Karpas-422 (cell line): ENCODE measurements around the gene TNNI3. TPM values are rescaled to one million over a fixed set of nuclear protein-coding genes. Genes with fewer than 3 reads are reported as not detected.

Experiments used
- DNase-seq: peaks from one replicate; pipeline ENCODE4 v3.0.0-alpha.2; 2015
- H2AFZ ChIP-seq: fragments of 200-600 bp; sonication (generic); 2 replicates; pipeline ENCODE4 v1.6.1; 2014; ENCODE audit warnings: antibody characterized with exemption, low read length, mixed read lengths
- H3K27ac ChIP-seq: fragments of 200-600 bp; sonication (generic); 2 replicates; pipeline ENCODE4 v1.5.1; 2014; ENCODE audit warnings: mild to moderate bottlenecking, low read length, moderate library complexity
- H3K27me3 ChIP-seq: fragments of 200-600 bp; sonication (generic); 2 replicates; pipeline ENCODE4 v1.6.1; 2014; ENCODE audit warnings: low read length, mixed read lengths
- H3K36me3 ChIP-seq: fragments of 200-600 bp; sonication (generic); 2 replicates; pipeline ENCODE4 v1.6.1; 2014; ENCODE audit warnings: low read length, mixed read lengths; ENCODE audit not compliant: insufficient read depth
- H3K4me1 ChIP-seq: fragments of 200-600 bp; sonication (generic); 2 replicates; pipeline ENCODE4 v1.6.1; 2014; ENCODE audit warnings: mild to moderate bottlenecking, low read length, mixed read lengths
- H3K4me2 ChIP-seq: fragments of 200-600 bp; sonication (generic); 2 replicates; pipeline ENCODE4 v1.6.1; 2014; ENCODE audit warnings: low read length, low read depth, mild to moderate bottlenecking; ENCODE audit not compliant: poor library complexity, severe bottlenecking
- H3K4me3 ChIP-seq: fragments of 200-600 bp; sonication (generic); 2 replicates; pipeline ENCODE4 v1.5.1; 2014; ENCODE audit warnings: mild to moderate bottlenecking, antibody characterized with exemption, low read length, mixed read lengths
- H3K79me2 ChIP-seq: fragments of 200-600 bp; sonication (generic); 2 replicates; pipeline ENCODE4 v1.6.1; 2014; ENCODE audit warnings: mild to moderate bottlenecking, low read length, mixed read lengths
- H3K9ac ChIP-seq: fragments of 200-600 bp; sonication (generic); 2 replicates; pipeline ENCODE4 v1.6.0; 2014; ENCODE audit warnings: low read length
- H3K9me2 ChIP-seq: fragments of 200-600 bp; sonication (generic), shearing (Covaris generic); replicated peaks from 2 replicates; pipeline ENCODE4 v1.6.0; 2014; ENCODE audit warnings: mild to moderate bottlenecking, low read length, moderate library complexity; ENCODE audit not compliant: insufficient read depth
- H3K9me3 ChIP-seq: fragments of 300-700, 200-600 bp; sonication (generic); 2 replicates; pipeline ENCODE4 v1.6.1; 2014; ENCODE audit warnings: low read length, mixed read lengths
- H4K20me1 ChIP-seq: fragments of 200-600 bp; sonication (generic); 2 replicates; pipeline ENCODE4 v1.6.1; 2014; ENCODE audit warnings: mild to moderate bottlenecking, antibody characterized with exemption, low read length, low read depth; ENCODE audit not compliant: insufficient read depth
- total RNA-seq: library from RNA; depleted of rRNA; stranded (reverse); fragments of >200 nt; shearing (Covaris generic); gene quantifications from 2 replicates; pipeline ENCODE4 v1.2.3, GENCODE V29; 2014; ENCODE audit warnings: low replicate concordance

The TNNI3 gene
- total RNA-seq, 1 experiment from 2014 or later, result 0.93 TPM

GRCh38 chr19:55146078-55146704, 11.3 kb downstream of the TNNI3 start:
- no peaks in the 10 kb centered on the region for H3K27me3 ChIP-seq

GRCh38 chr19:55145232-55145631, 12.3 kb downstream of the TNNI3 start:
- Histone ChIP-seq H3K4me3 (no peak overlapping the region), H3K27ac (no peak overlapping the region), H3K79me2 (no peaks in the 10 kb centered on the region), H2AFZ (no peak overlapping the region), H3K27me3 (no peaks in the 10 kb centered on the region), H3K9me2 (no peaks in the 10 kb centered on the region), H4K20me1 (no peaks in the 10 kb centered on the region), H3K4me2 (no peak overlapping the region), H3K4me1 (peaks cover 9% of the 10 kb centered on the region), H3K9me3 (no peaks in the 10 kb centered on the region), H3K9ac (no peak overlapping the region), H3K36me3 (no peaks in the 10 kb centered on the region)
- DNase-seq, result no peak

More at GRCh38 chr19:55146078-55146704, 11.3 kb downstream of the TNNI3 start:
- peak overlapping the region; percentile 56 for H3K9ac ChIP-seq
- DNase-seq, result peak; percentile 92
- peak overlapping the region; percentile 59; the same call in 1 of the 2 replicates for H3K4me3 ChIP-seq
- H3K36me3 ChIP-seq, result no peaks in the 10 kb centered on the region
- peak overlapping the region; percentile 93; the same call in 1 of the 2 replicates for H2AFZ ChIP-seq
- peaks cover 9% of the 10 kb centered on the region for H3K4me1 ChIP-seq
- no peaks in the 10 kb centered on the region for H4K20me1 ChIP-seq
- peak overlapping the region; percentile 69 for H3K4me2 ChIP-seq
- peaks cover under 1% of the 10 kb centered on the region; the same call in 1 of the 2 replicates for H3K9me3 ChIP-seq
- no peaks in the 10 kb centered on the region for H3K9me2 ChIP-seq
- H3K27ac ChIP-seq, result no peak overlapping the region
- H3K79me2 ChIP-seq, result no peaks in the 10 kb centered on the region

GRCh38 chr19:55141696-55142095, 15.8 kb downstream of the TNNI3 start:
- no peaks in the 10 kb centered on the region for H3K79me2 ChIP-seq
- peaks cover 5% of the 10 kb centered on the region for H3K4me1 ChIP-seq
- no peak overlapping the region for H3K9ac ChIP-seq
- H3K27ac ChIP-seq, result no peak overlapping the region
- DNase-seq, result no peak
- H4K20me1 ChIP-seq, result no peaks in the 10 kb centered on the region
- no peaks in the 10 kb centered on the region for H3K36me3 ChIP-seq
- no peaks in the 10 kb centered on the region for H3K9me3 ChIP-seq
- H3K4me2 ChIP-seq, result no peak overlapping the region
- H3K27me3 ChIP-seq, result no peaks in the 10 kb centered on the region
- H3K9me2 ChIP-seq, result no peaks in the 10 kb centered on the region
- H3K4me3 ChIP-seq, result no peak overlapping the region
- no peak overlapping the region for H2AFZ ChIP-seq

GRCh38 chr19:55137915-55138314, 19.6 kb downstream of the TNNI3 start:
- Histone ChIP-seq H3K27me3 (no peaks in the 10 kb centered on the region), H3K9ac (no peak overlapping the region), H3K4me2 (no peak overlapping the region), H3K9me3 (no peaks in the 10 kb centered on the region), H4K20me1 (no peaks in the 10 kb centered on the region), H3K4me1 (peaks cover 15% of the 10 kb centered on the region), H3K79me2 (no peaks in the 10 kb centered on the region), H3K9me2 (no peaks in the 10 kb centered on the region), H3K4me3 (no peak overlapping the region), H3K27ac (no peak overlapping the region), H3K36me3 (no peaks in the 10 kb centered on the region), H2AFZ (no peak overlapping the region)
- DNase-seq, result no peak

- DNase-seq, result no peak
- H3K27me3 ChIP-seq, result no peaks in the 10 kb centered on the region
- H3K9ac ChIP-seq, result no peak overlapping the region
Observed at GRCh38 chr19:55136399-55137102, 21.0 kb downstream of the TNNI3 start.

GRCh38 chr19:55134736-55135135, 22.8 kb downstream of the TNNI3 start:
- no peak for DNase-seq
- H3K9me3 ChIP-seq, result no peaks in the 10 kb centered on the region
- no peak overlapping the region for H2AFZ ChIP-seq
- H3K36me3 ChIP-seq, result no peaks in the 10 kb centered on the region
- no peak overlapping the region for H3K4me3 ChIP-seq
- H3K4me2 ChIP-seq, result no peak overlapping the region
- no peak overlapping the region for H3K9ac ChIP-seq
- H3K79me2 ChIP-seq, result no peaks in the 10 kb centered on the region
- no peaks in the 10 kb centered on the region for H4K20me1 ChIP-seq
- no peak overlapping the region for H3K27ac ChIP-seq
- no peaks in the 10 kb centered on the region for H3K9me2 ChIP-seq
- H3K4me1 ChIP-seq, result peaks cover 26% of the 10 kb centered on the region
- no peaks in the 10 kb centered on the region for H3K27me3 ChIP-seq

More at GRCh38 chr19:55136399-55137102, 21.0 kb downstream of the TNNI3 start:
- Histone ChIP-seq H4K20me1 (no peaks in the 10 kb centered on the region), H3K9me3 (no peaks in the 10 kb centered on the region), H3K36me3 (no peaks in the 10 kb centered on the region), H3K79me2 (no peaks in the 10 kb centered on the region), H3K27ac (no peak overlapping the region), H3K4me1 (peaks cover 21% of the 10 kb centered on the region), H3K9me2 (no peaks in the 10 kb centered on the region), H2AFZ (no peak overlapping the region), H3K4me3 (no peak overlapping the region), H3K4me2 (no peak overlapping the region)

GRCh38 chr19:55133639-55134444, 23.7 kb downstream of the TNNI3 start:
- H3K27me3 ChIP-seq, result no peaks in the 10 kb centered on the region
- H3K27ac ChIP-seq, result no peak overlapping the region
- no peaks in the 10 kb centered on the region for H3K79me2 ChIP-seq
- no peak overlapping the region; the same call in 1 of the 2 replicates for H3K4me3 ChIP-seq
- no peaks in the 10 kb centered on the region for H4K20me1 ChIP-seq
- H3K36me3 ChIP-seq, result no peaks in the 10 kb centered on the region
- H3K9me3 ChIP-seq, result no peaks in the 10 kb centered on the region
- H3K4me1 ChIP-seq, result peaks cover 26% of the 10 kb centered on the region
- no peak overlapping the region for H2AFZ ChIP-seq
- DNase-seq, result peak; percentile 70
- no peaks in the 10 kb centered on the region for H3K9me2 ChIP-seq
- peak overlapping the region; percentile 52 for H3K9ac ChIP-seq
- H3K4me2 ChIP-seq, result peak overlapping the region; percentile 59
